Mucosa of descending colon (tissue), 3 donors: ENCODE results near the gene UGT1A7. TPM values are rescaled to one million over a fixed set of nuclear protein-coding genes. Genes with fewer than 3 reads are reported as not detected.
A peak's percentile ranks its signal among the peaks of the same experiment; 100 is the strongest.

Experiments
- ATAC-seq: fragments of 200-7000 bp; cut with Tn5 transposase; one replicate; pipeline ENCODE4 v1.9.1; 2020; ENCODE audit warnings: mild to moderate bottlenecking, moderate library complexity
- DNase-seq, 3 donors: peaks; one replicate each; pipeline ENCODE4 v3.0.0-alpha.2; 2020
- H3K36me3 ChIP-seq: fragments of 200-600 bp; one replicate; pipeline ENCODE4 v1.8.0; 2021; ENCODE audit warnings: low read depth, mild to moderate bottlenecking
- H3K4me1 ChIP-seq: fragments of 200-600 bp; one replicate; pipeline ENCODE4 v1.8.0; 2021; ENCODE audit warnings: low read depth, mild to moderate bottlenecking
- H3K4me3 ChIP-seq: fragments of 200-600 bp; one replicate; pipeline ENCODE4 v1.8.0; 2021; ENCODE audit warnings: mild to moderate bottlenecking
- H3K9me3 ChIP-seq: fragments of 200-600 bp; one replicate; pipeline ENCODE4 v1.8.0; 2021; ENCODE audit warnings: mild to moderate bottlenecking
- intact Hi-C, 2 donors: fragments of 100-400 bp; cut with DNase I in 1 of 2; cut with micrococcal nuclease in 1 of 2; formaldehyde crosslinking; loops; one replicate each; pipeline versions ENCODE4 v1.11.0 to v1.11.1; 2022; cut with DNase I, micrococcal nuclease
- total RNA-seq, 3 donors: library from RNA; stranded (reverse); fragmentation: NEBNext Ultra II Directional in 2 of 3; extraction: Animal tissue kit (Norgen Biotek cat#: 25700) in 2 of 3; gene quantifications; one replicate each; pipeline versions ENCODE4 v1.2.1 to v1.2.4, GENCODE V29; 2021 to 2023
- TF ChIP-seq, protein P1 (sequence below): fragments of 200-600 bp; IDR thresholded peaks from one replicate; pipeline ENCODE4 v1.8.0; 2022; ENCODE audit warnings: antibody characterized with exemption, mild to moderate bottlenecking
- donor health status: DM: no; HTN: no; CAD: no; lungs with moderate emphysema.
- donor health status: DM: no; HTN: no; CAD: no.
- donor health status: DM: no; HTN: yes; CAD: no.

The UGT1A7 gene
- total RNA-seq, 3 donors from 2014 or later = 5.4 to 19.5 (median 5.9) TPM

DNA sequence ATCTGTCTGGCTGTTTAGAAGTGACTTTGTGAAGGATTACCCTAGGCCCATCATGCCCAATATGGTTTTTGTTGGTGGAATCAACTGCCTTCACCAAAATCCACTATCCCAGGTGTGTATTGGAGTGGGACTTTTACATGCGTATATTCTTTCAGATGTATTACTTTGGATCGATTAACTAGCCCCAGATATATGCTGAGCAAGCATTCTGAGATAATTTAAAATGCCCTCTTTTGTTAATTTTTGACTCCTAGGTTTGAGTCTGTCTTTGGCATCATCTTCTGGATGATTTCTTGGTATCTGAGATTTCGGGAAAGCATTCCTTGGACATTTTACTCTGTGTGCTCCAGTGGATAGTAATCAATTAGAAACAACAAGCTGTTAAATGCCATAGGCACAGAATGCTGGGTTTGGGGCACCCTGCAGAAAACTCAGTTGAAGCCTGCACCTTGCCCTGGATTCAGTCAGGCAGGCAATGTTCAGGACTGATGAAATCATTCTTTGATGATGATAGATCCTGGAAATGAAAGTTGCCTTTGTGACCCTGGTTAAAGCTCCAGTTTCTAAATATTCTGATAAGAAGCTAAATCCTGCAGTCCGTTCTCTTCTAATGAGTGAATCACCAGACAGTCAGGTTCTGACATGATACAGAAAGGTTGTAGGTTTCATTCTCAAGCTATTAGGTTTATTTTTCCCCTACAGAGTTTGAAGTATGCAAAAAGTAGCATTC, 79.5 kb downstream of the UGT1A7 start:
- ATAC-seq (no peak), DNase-seq (no peak)
- Histone ChIP-seq H3K36me3 (no peaks in the 10 kb centered on the region), H3K4me3 (no peak overlapping the region), H3K4me1 (peaks cover 25% of the 10 kb centered on the region), H3K9me3 (no peaks in the 10 kb centered on the region)
- intact Hi-C loops = no loop called here
- TF ChIP-seq, protein P1, sequence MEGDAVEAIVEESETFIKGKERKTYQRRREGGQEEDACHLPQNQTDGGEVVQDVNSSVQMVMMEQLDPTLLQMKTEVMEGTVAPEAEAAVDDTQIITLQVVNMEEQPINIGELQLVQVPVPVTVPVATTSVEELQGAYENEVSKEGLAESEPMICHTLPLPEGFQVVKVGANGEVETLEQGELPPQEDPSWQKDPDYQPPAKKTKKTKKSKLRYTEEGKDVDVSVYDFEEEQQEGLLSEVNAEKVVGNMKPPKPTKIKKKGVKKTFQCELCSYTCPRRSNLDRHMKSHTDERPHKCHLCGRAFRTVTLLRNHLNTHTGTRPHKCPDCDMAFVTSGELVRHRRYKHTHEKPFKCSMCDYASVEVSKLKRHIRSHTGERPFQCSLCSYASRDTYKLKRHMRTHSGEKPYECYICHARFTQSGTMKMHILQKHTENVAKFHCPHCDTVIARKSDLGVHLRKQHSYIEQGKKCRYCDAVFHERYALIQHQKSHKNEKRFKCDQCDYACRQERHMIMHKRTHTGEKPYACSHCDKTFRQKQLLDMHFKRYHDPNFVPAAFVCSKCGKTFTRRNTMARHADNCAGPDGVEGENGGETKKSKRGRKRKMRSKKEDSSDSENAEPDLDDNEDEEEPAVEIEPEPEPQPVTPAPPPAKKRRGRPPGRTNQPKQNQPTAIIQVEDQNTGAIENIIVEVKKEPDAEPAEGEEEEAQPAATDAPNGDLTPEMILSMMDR = no peak

DNA sequence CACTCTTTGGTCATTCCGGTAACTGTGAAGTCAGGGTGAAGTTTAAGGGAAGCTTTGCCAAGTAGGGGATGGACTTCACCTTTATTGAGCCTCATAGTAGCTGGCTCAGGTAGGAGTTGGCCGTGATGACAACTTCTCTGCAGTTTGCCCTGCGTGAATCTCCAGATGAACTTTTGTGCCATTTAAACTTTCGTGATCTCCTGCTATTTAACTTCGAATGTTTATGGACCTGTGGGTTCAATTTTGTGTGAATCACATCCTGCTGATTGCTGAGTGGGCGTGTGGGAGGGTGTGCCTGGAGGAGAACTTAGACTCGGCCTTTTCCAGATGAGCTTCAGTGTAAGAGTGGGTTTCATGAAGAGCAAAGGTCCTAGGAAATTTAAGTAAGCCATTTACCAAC, 82.6 kb downstream of the UGT1A7 start:
- intact Hi-C loops = no loop called here

DNA sequence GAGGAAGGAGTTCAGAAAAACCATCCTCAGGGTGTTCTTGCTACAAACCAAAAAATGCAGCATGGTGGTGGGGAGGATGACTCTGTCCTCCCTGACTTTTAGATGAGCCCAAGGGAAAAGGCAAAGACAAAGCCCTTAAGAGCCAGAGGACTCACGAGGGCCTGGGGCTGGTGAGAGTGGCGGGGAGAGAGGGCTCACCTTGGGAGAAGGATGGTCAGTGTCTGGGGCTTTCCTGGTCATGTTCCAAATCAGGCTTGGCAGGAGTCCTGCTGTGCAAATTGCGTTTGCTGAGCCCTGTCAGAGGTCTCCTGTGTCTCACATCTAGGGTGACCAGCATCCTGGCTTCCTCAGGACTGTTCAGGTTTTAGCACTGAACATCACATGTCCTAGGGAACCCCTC, 83.1 kb downstream of the UGT1A7 start:
- Histone ChIP-seq H3K4me3 (no peak overlapping the region), H3K4me1 (peaks cover 6% of the 10 kb centered on the region), H3K36me3 (no peaks in the 10 kb centered on the region), H3K9me3 (no peaks in the 10 kb centered on the region)
- DNase-seq (no peak), ATAC-seq (no peak)
- TF ChIP-seq, protein P1 = no peak
- intact Hi-C loops = no loop called here

More for the DNA sequence above, 82.6 kb downstream of the UGT1A7 start:
- Histone ChIP-seq H3K9me3 (no peaks in the 10 kb centered on the region), H3K4me3 (no peak overlapping the region), H3K36me3 (no peaks in the 10 kb centered on the region), H3K4me1 (peaks cover 7% of the 10 kb centered on the region)
- TF ChIP-seq, protein P1 = no peak
- peak; percentile 88 for ATAC-seq
- peak in 1 of 3 donors; percentile 17 for DNase-seq

DNA sequence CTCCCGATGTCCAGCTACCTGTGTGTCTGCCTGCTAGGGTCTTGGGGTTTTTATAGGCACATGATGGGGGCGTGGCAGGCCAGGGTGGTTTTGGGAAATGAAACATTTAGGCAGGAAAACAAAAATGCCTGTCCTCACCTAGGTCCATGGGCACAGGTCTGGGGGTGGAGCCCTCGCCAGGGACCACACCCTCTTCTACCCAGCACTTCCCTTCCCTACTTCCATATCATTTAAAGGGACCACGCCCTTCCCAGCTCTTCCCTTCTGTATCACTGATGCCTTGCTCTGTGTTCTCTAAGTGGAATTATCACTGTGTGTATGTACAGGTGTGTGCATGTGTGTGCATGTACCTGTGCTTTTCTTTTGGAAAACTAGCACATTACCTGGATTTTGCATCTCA, 84.7 kb downstream of the UGT1A7 start:
- Histone ChIP-seq H3K9me3 (no peaks in the 10 kb centered on the region), H3K4me3 (no peak overlapping the region), H3K4me1 (peaks cover 6% of the 10 kb centered on the region), H3K36me3 (no peaks in the 10 kb centered on the region)
- intact Hi-C loops = no loop called here
- TF ChIP-seq, protein P1 = no peak
- ATAC-seq (peak; percentile 61), DNase-seq (peak in 2 of 3 donors; percentile 40 to 42)

DNA sequence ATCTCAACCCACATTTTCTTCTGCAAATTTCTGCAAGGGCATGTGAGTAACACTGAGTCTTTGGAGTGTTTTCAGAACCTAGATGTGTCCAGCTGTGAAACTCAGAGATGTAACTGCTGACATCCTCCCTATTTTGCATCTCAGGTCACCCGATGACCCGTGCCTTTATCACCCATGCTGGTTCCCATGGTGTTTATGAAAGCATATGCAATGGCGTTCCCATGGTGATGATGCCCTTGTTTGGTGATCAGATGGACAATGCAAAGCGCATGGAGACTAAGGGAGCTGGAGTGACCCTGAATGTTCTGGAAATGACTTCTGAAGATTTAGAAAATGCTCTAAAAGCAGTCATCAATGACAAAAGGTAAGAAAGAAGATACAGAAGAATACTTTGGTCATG, 86.4 kb downstream of the UGT1A7 start:
- intact Hi-C loops = no loop called here
- Histone ChIP-seq H3K36me3 (no peaks in the 10 kb centered on the region), H3K4me1 (peaks cover 6% of the 10 kb centered on the region), H3K4me3 (no peak overlapping the region), H3K9me3 (no peaks in the 10 kb centered on the region)
- DNase-seq (no peak), ATAC-seq (no peak)
- TF ChIP-seq, protein P1 = no peak
